ENCODE data around the gene TBC1D14.

- no peak for TF ChIP-seq CTCF (conservative IDR thresholded peaks at IDR 0.05; ENCODE audit: low read length)
- TF ChIP-seq EZH2phosphoT487 (IDR thresholded peaks at IDR 0.05; ENCODE audit: borderline replicate concordance): no peak
Measured at GRCh38 chr4:6968496-6968895, 58.9 kb downstream of the TBC1D14 start.

All from Loucy (cell line).